SW 1271 (cell line): ENCODE data around the gene SLC35F6.
"Not testable (repeated sequence)": the region's sequence is repeated elsewhere in the genome, so short reads cannot be mapped to it uniquely, and the experiment has no call there.

Source experiments
- DNase-seq, 2 experiments: peaks; one replicate each; lab custom pipeline; 2025; lab: John Stamatoyannopoulos, UW

SLC35F6 gene

DNA sequence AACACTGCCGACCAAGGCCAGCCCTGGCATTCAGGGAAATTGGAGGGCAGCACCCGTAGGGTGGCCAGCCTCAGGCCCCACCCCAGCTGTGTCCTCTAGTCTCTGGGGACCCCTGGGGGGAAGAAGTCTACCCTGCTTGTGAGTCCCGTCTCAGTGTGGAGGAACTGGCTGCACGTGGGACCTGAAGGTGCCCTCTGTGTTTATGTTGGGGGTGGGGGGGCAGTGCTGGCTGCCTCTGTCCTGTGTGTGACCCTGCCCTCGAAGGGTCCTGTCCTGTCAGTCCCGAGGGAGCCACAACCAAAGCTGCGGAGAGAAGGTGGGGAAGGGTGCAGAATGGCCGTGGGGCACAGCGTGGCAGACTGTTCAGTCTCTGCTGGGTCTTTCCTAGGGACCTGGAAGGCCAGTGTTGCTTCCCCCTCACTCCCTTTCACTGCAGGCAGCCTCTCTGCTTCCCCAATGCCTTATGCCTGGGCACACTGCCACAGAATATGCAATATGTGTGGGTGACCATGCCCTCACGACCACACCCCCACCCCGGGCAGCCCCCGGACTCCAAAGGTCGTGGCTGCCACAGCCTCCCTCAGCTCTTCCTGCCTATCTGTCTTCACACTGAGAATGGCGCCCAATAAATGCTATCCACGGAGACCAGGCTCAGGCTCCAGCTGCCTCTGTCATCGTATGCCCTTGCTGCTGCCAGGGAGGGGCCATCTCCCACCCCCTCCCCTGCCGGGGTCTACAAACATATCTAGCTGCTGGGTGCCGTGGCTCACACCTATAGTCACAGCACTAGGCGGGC lies 33.3 kb upstream of the SLC35F6 start:
- DNase-seq: no peak

DNA sequence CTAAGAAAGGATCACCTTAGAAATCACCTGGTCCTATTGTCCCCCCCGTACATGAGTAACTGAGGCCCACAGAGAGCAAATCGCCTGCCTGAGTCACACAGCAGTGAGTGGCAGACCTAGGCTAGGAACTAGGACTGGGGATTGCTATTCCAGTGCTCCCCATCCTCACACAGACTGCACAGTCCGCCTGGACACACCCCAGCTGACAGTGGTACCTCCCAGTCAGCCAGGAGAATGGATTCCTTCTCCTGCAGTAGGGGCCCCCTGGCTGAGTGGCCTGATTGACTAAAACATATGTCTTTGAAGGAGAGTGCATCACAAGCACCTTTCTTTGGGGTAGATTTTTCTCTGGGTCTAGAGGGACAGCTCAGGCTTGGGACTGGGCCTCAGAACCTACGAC lies 32.4 kb upstream of the SLC35F6 start:
- no peak for DNase-seq

DNA sequence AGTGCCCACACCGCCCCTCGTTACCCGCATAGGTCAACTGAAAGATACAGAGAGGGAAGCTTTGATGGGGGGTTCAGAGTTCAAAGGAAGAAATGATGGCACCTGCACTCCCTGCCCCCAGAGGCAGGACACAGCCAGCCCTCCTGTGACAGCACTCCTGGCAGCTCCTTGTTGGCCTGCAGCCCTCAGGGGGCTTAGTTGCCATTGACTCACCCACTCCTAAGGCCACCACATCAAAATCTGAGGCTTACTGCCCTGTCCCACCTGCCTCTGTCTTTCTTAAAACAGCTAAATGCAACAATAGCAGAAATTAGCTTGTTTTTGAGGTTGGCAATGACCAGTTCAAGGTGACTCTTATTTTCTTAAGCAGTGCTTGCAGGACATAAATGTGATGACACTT lies 31.6 kb upstream of the SLC35F6 start:
- no peak for DNase-seq

DNA sequence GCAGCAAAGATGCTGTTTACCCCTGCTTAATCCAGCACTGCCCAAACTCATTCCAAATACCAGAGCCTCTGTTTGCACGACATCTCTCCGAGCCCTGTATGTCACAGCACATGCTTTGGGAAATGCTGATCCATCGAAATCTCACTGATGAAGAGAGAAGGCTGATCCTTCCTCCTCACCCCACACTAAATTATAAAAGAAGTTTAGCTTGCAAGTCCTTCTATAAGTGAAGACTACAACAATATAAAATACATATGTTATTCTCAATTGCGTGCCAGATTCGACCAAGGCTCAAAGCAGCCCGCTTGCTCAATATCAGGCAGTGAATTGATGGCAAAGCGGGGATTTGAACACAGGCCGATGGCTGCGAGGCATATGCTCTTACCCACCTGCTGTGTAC lies 30.7 kb upstream of the SLC35F6 start:
- DNase-seq: no peak

DNA sequence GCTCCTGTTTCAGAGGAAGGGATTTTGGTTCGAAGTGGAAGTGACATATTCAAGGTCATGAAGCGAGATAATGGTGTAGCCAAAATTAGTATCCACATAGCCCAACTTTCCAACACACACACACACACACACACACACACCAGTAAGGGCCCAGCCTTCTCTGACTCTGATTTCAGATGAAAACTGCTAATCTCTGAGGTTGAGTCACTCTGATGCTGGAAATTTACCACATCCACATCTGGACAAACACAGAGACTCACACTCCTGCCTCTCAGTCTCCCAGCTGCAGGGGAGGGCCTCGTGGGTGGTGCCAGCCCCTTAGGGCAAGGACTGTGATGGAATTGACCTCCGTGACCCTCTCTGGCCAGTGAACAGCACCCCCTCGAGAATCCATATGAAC lies 29.0 kb upstream of the SLC35F6 start:
- peak; percentile 25 to 50 for DNase-seq

DNA sequence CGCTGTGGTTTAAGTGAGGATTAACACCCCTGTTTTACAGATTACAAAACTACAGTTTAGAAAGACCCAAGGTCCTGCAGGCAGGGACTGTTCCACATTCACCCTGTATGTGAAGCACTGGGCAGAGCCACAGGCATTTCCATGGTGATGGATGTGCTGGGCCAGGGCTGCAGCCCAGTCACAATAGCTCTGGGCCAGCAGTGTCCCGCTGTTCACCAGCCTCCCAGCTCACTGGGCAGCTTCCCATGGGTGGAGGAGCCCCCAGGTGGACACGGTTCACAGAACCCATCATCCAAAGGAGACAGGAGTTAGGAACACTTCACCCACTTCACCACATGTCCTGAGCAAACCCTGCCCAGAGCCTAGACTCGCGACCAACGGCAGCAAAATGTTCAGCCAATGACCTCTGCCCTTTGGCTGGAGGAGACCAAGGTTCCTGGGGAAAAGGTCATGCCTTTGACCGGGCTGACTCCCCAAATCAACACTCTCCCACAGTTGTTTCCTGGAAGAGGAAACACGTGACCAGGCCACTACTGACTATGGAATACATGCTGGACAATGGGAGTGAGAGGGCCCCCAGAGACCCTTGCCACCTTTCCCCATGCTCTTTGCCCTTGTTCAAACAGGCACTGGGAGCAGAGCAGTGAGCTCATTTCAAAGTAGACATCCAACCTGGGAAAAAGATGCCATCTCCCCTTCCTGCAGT lies 28.0 kb upstream of the SLC35F6 start:
- no peak for DNase-seq

DNA sequence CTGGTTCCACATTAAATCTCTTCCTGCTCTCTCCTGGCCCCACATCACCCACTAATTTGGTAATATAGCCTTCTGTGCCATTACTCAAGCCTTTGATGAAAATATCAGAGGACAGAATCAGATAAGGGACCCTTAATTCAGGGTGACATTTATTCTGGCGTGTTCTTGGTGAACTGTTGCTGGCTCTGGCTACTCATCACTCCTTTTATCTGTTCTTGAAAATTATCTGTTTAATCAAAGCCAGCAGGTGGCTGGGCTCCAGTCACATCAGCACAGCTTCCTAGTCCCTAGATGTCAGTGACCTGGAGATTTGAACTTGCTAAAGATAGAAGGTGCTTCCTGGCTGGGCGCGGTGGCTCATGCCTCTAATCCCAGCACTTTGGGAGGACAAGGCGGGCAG lies 26.9 kb upstream of the SLC35F6 start:
- no peak for DNase-seq

DNA sequence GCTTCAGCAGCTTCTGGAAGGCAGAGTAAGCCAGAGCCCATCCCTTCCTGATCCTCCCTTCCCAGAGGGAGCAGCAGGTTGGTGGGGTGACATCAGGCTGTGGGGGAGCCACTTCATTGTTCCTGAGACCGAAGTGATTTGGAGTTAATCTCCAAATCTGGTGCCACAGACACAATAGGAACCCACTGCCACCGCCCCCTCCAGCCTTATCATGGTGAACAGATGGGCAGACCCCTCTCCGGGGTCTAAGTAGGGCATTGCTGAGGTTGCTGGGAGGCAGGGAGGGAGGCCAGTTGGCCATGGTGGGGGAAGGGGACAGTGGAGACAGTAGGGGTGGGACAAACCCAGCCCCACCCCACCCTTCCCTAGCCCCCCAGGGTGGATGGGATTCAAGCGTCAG lies 25.6 kb upstream of the SLC35F6 start:
- DNase-seq: no peak

DNA sequence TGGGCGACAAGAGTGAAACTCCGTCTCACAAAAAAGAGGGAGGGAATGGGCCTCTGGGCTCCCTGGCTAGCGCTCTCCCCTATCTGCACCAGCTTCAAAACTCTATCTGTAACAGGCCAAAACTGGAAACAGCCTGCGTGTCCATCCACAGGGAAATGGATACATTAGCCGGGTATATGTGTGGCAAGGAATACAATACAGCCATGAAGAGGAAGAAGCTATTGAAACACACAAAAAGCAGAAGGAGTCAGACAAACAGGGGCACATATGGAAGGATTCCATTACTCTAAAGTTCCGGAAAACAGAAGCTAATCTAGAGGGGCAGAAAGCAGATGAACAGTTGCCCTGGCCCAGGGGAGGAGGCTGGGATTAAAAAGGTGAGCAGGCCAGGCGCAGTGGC lies 24.6 kb upstream of the SLC35F6 start:
- no peak for DNase-seq

DNA sequence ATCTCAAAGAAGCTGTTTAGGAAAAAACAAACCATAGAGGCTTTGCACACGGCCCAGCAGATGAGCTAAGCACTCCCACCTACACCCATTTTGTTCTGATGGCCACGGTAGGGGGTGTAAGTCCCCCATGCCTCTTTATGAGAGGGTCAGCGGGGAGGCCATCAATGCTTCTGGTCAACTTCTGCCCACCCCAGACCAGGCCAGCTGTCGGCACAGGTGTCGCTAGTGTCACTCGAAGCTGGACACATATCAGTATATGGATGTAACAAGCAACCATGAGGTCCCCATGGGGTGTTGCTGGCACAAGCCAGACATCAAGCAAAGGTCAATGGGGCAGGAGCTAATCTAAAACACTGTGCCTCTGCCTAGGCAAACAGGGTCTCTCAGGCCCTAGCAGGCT lies 23.7 kb upstream of the SLC35F6 start:
- no peak for DNase-seq

DNA sequence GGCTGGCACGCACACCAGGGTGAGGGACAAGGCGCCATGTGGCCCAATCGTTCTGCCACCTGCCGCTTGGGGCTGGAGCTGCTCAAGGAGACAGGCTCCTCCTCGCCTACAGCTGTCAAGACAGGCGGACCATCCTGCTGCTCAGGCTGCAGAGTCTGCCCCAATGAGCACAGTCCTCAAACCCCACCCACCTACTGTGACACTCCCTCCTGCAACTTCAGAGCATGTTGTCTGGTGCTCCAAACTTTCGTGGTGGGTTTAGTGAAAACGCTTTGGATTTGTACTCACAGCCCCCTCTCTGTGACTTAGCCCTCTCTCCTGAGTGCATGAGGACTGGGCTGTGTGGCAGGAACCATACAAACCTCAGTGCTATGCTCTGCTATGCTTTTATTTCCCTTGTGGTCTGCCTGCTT lies 23.2 kb upstream of the SLC35F6 start:
- DNase-seq: no peak

DNA sequence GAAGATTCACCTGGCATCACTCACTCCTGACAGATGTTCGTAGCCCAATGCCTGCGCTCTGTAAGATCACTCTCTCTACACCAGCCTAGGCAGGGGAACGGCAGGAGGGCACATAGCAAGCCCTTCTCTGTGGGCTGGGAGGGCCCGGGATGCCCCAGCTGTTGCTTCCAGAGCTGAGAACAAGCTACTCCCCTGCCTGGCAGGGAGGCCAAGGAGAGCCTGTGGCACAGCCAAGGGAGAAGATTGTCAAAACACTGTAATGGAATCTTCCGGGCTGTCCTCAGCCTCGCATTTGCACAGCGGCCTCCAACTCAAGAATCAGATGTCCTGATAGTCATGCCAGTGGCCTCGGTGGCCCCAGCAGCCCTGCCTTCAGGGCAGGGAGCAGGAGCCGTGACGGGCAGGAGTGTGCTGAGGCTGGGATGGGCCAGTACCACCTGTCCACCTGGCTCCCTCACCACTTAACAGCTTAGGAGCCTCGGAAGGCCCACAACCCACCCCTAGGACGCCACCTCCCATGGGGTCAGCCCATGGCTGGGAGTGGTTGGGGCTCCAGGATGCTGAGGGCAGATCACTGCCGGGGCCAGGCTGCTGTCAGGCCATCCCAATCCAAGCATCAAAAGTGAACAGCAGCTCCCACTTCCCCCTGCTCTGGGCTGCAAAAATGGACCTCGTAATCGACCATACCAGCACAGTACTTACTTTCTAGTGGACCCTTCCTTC lies 21.9 kb upstream of the SLC35F6 start:
- DNase-seq: no peak

DNA sequence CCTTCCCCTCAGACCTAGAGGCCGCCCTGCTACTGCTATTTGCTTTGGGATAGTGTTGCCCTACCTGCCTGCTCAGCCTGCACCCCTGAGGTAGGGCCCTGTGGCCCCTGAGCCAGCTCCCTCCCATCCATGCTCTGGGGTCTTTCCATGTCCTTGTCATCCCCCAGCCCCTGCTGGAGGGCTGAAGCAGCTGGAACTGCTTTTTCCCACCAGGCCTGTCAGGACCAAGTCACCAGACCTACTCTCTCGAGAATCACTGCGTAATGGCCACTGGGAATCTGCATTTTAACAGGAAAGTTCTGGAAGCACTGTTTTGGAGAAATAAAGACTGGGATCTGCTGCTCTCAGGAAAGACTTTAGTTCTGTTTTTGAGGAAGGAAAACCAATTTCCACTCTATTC lies 20.2 kb upstream of the SLC35F6 start:
- no peak for DNase-seq

DNA sequence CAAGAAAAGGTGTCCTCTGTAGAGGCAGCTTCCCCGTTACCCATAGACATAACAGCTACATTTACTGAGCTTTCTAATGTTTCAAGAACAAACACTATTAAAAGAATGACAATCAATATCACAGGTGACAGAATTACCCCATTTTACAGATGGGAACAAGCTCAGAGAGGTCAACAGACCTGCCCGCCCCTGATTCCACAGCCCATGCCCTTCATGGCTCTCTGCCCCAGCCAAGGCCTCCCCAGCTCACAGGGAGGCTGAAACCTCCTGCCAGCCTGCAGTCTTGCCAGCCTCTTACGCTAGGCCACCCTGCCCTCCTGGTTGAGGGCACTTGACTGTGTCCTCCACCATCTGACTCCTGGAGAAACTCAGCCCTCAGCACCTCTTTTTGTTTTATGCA lies 19.1 kb upstream of the SLC35F6 start:
- DNase-seq: no peak

DNA sequence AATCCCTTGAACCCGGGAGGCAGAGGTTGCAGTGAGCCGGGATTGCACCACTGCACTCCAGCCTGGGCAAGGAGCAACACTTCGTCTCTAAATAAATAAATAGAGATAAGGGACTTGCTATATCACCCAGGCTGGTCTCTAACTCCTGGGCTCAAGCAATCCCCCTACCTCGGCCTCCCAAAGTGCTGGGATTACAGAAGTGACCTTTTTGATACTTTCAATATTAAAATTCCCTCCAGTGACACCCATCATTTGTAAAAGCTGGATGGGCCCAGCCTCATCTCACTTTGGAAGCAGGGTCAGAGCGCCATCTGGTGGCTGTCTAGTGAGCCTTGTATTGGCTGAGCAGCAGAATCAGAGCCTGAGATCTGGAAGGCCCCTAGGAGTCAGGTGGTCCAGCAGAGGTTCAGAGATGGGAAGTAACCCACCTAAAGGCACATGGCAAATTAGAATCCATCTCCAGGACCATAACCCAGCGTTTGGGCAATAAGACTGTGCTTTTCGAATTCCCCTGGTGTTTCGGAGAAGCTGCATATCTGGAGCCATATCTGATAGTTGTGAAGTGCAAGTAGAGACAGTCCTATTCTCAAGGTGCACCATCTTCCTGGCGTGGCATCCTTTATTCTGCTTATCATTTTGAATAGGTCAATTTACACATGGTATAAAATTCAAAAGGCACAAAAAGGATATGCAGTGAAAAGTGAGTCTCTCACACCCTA lies 18.3 kb upstream of the SLC35F6 start:
- peak; percentile 52 to 78 for DNase-seq

DNA sequence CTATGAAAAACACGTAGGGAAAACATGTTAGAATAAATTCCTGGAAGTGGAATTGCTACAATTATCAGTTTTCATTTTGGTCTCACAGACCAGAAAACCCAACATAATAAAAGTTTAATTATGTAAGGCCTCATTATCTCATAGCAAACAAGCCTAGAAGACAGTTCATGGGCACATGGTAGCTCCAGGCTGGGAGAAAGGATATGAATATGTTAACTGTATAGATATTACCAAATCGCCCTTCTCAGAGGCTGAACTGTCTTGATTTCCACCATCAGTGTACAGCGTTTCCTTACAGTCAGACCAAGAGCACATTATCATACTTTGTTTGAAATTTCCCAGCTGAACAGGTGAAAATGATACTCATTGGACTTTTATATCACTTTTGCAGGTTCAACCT lies 17.1 kb upstream of the SLC35F6 start:
- no peak for DNase-seq

DNA sequence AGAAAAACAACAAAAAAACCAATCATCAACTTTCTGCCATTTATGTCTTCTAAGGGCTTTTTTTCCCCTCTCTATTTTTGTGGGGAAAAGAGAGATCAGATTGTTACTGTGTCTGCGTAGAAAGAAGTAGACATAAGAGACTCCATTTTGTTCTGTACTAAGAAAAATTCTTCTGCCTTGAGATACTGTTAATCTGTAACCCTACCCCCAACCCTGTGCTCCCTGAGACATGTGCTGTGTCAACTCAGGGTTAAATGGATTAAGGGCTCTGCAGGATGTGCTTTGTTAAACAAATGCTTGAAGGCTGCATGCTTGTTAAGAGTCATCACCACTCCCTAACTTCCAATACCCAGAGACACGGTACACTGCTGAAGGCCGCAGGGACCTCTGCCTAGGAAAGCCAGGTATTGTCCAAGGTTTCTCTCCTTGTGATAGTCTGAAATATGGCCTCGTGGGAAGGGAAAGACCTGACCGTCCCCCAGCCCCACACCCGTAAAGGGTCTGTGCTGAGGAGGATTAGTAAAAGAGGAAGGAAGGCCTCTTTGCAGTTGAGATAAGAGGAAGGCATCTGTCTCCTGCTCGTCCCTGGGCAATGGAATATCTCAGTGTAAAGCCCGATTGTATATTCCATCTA lies 14.2 kb upstream of the SLC35F6 start:
- not testable (repeated sequence) for DNase-seq

DNA sequence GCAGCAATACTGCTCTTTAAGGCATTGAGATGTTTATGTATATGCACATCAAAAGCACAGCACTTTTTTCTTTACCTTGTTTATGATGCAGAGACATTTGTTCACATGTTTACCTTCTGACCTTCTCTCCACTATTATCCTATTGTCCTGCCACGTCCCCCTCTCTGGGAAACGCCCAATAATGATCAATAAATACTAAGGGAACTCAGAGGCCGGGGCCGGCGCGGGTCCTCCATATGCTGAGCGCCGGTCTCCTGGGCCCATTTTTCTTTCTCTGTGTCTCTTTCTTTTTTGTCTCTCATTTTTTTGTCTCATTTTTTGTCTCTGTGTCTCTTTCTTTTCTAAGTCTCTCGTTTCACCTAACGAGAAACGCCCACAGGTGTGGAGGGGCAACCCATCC lies 13.6 kb upstream of the SLC35F6 start:
- not testable (repeated sequence) for DNase-seq

DNA sequence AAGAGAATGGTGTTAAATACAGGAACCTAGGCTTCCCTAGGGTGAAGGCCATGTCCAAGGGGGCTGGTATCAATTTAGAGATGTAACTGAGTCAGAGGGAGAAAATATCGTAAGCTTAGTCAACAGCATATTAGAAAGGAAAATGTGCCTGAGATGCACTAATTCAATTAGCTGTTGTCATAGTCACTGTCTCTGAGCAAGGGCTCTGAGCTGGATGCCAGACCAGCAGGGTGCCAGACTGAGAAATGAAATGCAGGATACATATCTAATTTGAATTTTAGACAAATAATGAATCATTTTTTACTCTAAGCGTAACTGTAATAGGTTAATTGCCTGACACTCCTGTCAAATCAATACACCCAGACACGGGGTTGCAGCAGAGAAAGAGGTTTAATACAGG lies 11.4 kb upstream of the SLC35F6 start:
- no peak for DNase-seq

DNA sequence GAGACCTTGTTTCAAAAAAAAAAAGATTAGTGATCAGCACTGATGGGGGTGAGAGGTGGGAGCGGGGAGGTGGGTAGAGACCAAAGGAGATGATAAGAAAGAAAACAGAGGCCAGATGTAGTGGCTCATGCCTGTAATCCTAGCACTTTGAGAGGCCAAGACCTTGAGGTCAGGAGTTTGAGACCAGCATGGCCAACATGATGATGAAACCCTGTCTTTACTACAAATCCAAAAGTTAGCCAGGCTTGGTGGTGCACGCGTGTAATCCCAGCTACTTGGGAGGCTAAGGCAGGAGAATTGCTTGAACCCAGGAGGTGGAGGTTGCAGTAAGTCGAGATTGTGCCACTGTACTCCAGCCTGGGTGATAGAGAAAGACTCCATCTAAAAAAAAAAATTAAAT lies 9.5 kb upstream of the SLC35F6 start:
- no peak for DNase-seq

DNA sequence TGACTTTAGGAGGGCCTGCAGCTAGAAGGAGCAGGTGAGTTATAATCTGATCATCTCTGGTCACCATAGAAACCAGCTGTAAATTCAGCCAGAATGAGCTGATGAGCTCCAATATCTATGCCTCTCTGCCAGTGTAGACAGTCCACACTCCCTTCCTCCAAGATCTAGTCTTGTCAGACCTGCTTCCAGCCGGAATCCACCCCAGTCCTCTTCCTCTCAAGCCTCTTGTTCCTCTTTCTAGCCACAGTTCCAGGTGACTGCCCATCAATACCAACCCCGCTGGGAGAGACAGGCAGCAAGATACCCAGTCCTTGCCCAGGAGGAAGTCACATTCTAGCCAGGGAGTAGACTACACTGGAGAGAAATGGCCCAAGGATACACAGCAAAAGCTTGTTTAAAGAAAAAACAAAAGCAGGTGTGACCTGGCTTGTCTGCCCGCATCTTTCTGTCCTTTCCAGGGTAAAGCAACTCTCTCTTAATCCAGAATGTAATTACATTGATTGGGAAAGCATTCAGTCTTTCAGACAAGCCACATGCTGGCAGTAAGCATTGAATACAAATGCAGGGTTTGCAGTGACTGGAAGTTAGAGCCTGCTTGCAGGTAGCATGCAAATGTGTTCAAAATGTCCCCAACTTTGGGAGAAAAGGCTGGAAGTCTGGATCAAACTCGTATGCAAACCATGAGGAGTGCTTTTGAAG lies 9.0 kb upstream of the SLC35F6 start:
- DNase-seq: no peak
